IPS-18a (cell line): ENCODE measurements around the gene CDH22.

ENCODE experiments used
- H3K27ac ChIP-seq: one replicate; pipeline ENCODE4 v1.5.1; 2013; ENCODE audit warnings: low read length
- H3K27me3 ChIP-seq: one replicate; pipeline ENCODE4 v1.6.1; 2013; ENCODE audit warnings: mild to moderate bottlenecking, low read length; ENCODE audit not compliant: control insufficient read depth, insufficient read depth
- H3K36me3 ChIP-seq: one replicate; pipeline ENCODE4 v1.6.1; 2013; ENCODE audit warnings: low read depth, low read length; ENCODE audit not compliant: control insufficient read depth
- H3K4me1 ChIP-seq: one replicate; pipeline ENCODE4 v1.6.1; 2013; ENCODE audit warnings: low read depth, low read length; ENCODE audit not compliant: control insufficient read depth
- H3K4me3 ChIP-seq: one replicate; pipeline ENCODE4 v1.5.1; 2013; ENCODE audit warnings: low read length
- H3K9ac ChIP-seq: one replicate; pipeline ENCODE4 v1.6.1; 2013; ENCODE audit warnings: mild to moderate bottlenecking, low read length, moderate library complexity
- H3K9me3 ChIP-seq: one replicate; pipeline ENCODE4 v1.6.1; 2013; ENCODE audit warnings: low read depth, low read length; ENCODE audit not compliant: control insufficient read depth

The CDH22 gene

GRCh38 chr20:46174469-46175126 is 133.7 kb downstream of the CDH22 start:
- Histone ChIP-seq H3K27me3 (peaks cover 50% of the 10 kb centered on the region), H3K9me3 (no peaks in the 10 kb centered on the region), H3K9ac (no peak overlapping the region), H3K4me1 (no peaks in the 10 kb centered on the region), H3K27ac (no peak overlapping the region), H3K36me3 (no peaks in the 10 kb centered on the region), H3K4me3 (no peak overlapping the region)

GRCh38 chr20:46173652-46174468 is 134.4 kb downstream of the CDH22 start:
- Histone ChIP-seq H3K9ac (no peak overlapping the region), H3K9me3 (no peaks in the 10 kb centered on the region), H3K4me3 (no peak overlapping the region), H3K27ac (no peak overlapping the region), H3K36me3 (no peaks in the 10 kb centered on the region), H3K27me3 (peaks cover 50% of the 10 kb centered on the region), H3K4me1 (no peaks in the 10 kb centered on the region)

GRCh38 chr20:46172961-46173536 is 135.2 kb downstream of the CDH22 start:
- Histone ChIP-seq H3K4me3 (no peak overlapping the region), H3K27ac (no peak overlapping the region), H3K9me3 (no peaks in the 10 kb centered on the region), H3K4me1 (no peaks in the 10 kb centered on the region), H3K9ac (no peak overlapping the region), H3K27me3 (peaks cover 50% of the 10 kb centered on the region), H3K36me3 (no peaks in the 10 kb centered on the region)

GRCh38 chr20:46172455-46172854 is 135.8 kb downstream of the CDH22 start:
- no peak overlapping the region for H3K27ac ChIP-seq
- no peak overlapping the region for H3K9ac ChIP-seq
- no peaks in the 10 kb centered on the region for H3K4me1 ChIP-seq
- H3K36me3 ChIP-seq, result no peaks in the 10 kb centered on the region
- no peak overlapping the region for H3K4me3 ChIP-seq
- peaks cover 50% of the 10 kb centered on the region for H3K27me3 ChIP-seq
- H3K9me3 ChIP-seq, result no peaks in the 10 kb centered on the region

- Histone ChIP-seq H3K4me1 (no peaks in the 10 kb centered on the region), H3K27ac (no peak overlapping the region), H3K27me3 (peaks cover 50% of the 10 kb centered on the region), H3K9me3 (no peaks in the 10 kb centered on the region), H3K36me3 (no peaks in the 10 kb centered on the region), H3K9ac (no peak overlapping the region), H3K4me3 (no peak overlapping the region)
Measured at GRCh38 chr20:46171909-46172308, 136.4 kb downstream of the CDH22 start.

GRCh38 chr20:46171476-46171875 is 136.8 kb downstream of the CDH22 start:
- H3K4me1 ChIP-seq, result no peaks in the 10 kb centered on the region
- no peaks in the 10 kb centered on the region for H3K36me3 ChIP-seq
- H3K27ac ChIP-seq, result no peak overlapping the region
- no peak overlapping the region for H3K9ac ChIP-seq
- H3K9me3 ChIP-seq, result no peaks in the 10 kb centered on the region
- peaks cover 50% of the 10 kb centered on the region for H3K27me3 ChIP-seq
- H3K4me3 ChIP-seq, result no peak overlapping the region

- Histone ChIP-seq H3K9ac (no peak overlapping the region), H3K4me3 (no peak overlapping the region), H3K27me3 (peaks cover 36% of the 10 kb centered on the region), H3K9me3 (no peaks in the 10 kb centered on the region), H3K4me1 (no peaks in the 10 kb centered on the region), H3K27ac (no peak overlapping the region), H3K36me3 (no peaks in the 10 kb centered on the region)
Measured at GRCh38 chr20:46169245-46170171, 138.8 kb downstream of the CDH22 start.

GRCh38 chr20:46168438-46168837 is 139.9 kb downstream of the CDH22 start:
- Histone ChIP-seq H3K36me3 (no peaks in the 10 kb centered on the region), H3K4me3 (no peak overlapping the region), H3K27me3 (peaks cover 27% of the 10 kb centered on the region), H3K9me3 (no peaks in the 10 kb centered on the region), H3K27ac (no peak overlapping the region), H3K9ac (no peak overlapping the region), H3K4me1 (no peaks in the 10 kb centered on the region)

GRCh38 chr20:46167080-46167479 is 141.2 kb downstream of the CDH22 start:
- Histone ChIP-seq H3K36me3 (no peaks in the 10 kb centered on the region), H3K9ac (no peak overlapping the region), H3K9me3 (no peaks in the 10 kb centered on the region), H3K4me3 (no peak overlapping the region), H3K27me3 (peaks cover 13% of the 10 kb centered on the region), H3K4me1 (no peaks in the 10 kb centered on the region), H3K27ac (no peak overlapping the region)

- no peak overlapping the region for H3K4me3 ChIP-seq
- no peaks in the 10 kb centered on the region for H3K27me3 ChIP-seq
- H3K36me3 ChIP-seq, result no peaks in the 10 kb centered on the region
- H3K4me1 ChIP-seq, result no peaks in the 10 kb centered on the region
- H3K9ac ChIP-seq, result no peak overlapping the region
- H3K27ac ChIP-seq, result no peak overlapping the region
- no peaks in the 10 kb centered on the region for H3K9me3 ChIP-seq
Measured at GRCh38 chr20:46164254-46164653, 144.0 kb downstream of the CDH22 start.

- no peaks in the 10 kb centered on the region for H3K36me3 ChIP-seq
- no peaks in the 10 kb centered on the region for H3K9me3 ChIP-seq
- no peaks in the 10 kb centered on the region for H3K27me3 ChIP-seq
- H3K27ac ChIP-seq, result no peak overlapping the region
- H3K9ac ChIP-seq, result no peak overlapping the region
- no peak overlapping the region for H3K4me3 ChIP-seq
- H3K4me1 ChIP-seq, result no peaks in the 10 kb centered on the region
Measured at GRCh38 chr20:46161921-46162320, 146.4 kb downstream of the CDH22 start.
